GM23338 (cell line): ENCODE data around the gene TRABD2A. TPM values are rescaled to one million over a fixed set of nuclear protein-coding genes. Genes with fewer than 3 reads are reported as not detected.

Experiments
- ATAC-seq: fragments of 200-7000 bp; cut with Tn5 transposase; 3 replicates; pipeline ENCODE4 v1.9.1; 2020
- DNase-seq: peaks from one replicate; pipeline ENCODE4 v3.0.0-alpha.2; 2015; ENCODE audit warnings: low spot score
- H2AFZ ChIP-seq: fragments of 200-600 bp; sonication (generic); 2 replicates; pipeline ENCODE4 v1.8.0; 2016; ENCODE audit warnings: antibody characterized with exemption, mild to moderate bottlenecking, moderate library complexity
- H3F3A ChIP-seq: fragments of 200-600 bp; sonication (generic); replicated peaks from 2 replicates; pipeline ENCODE4 v1.8.0; 2017; ENCODE audit warnings: antibody characterized with exemption, mixed run types, low read depth
- H3K27ac ChIP-seq: fragments of 200-600 bp; sonication (generic); 2 replicates; pipeline ENCODE4 v1.6.1; 2016; ENCODE audit warnings: low read depth
- H3K27me3 ChIP-seq: fragments of 200-600 bp; sonication (generic); 2 replicates; pipeline ENCODE4 v1.8.0; 2016; ENCODE audit warnings: mild to moderate bottlenecking, mixed run types, moderate library complexity; ENCODE audit not compliant: insufficient read depth
- H3K36me3 ChIP-seq: fragments of 200-600 bp; sonication (generic); 2 replicates; pipeline ENCODE4 v1.8.0; 2016; ENCODE audit warnings: mild to moderate bottlenecking; ENCODE audit not compliant: insufficient read depth
- H3K4me1 ChIP-seq: fragments of 200-600 bp; sonication (generic); 2 replicates; pipeline ENCODE4 v1.8.0; 2016; ENCODE audit warnings: mild to moderate bottlenecking, moderate library complexity; ENCODE audit not compliant: insufficient read depth
- H3K4me2 ChIP-seq: fragments of 200-600 bp; sonication (generic); 2 replicates; pipeline ENCODE4 v1.7.1; 2017; ENCODE audit warnings: mixed run types
- H3K4me3 ChIP-seq: fragments of 200-600 bp; sonication (generic); 2 replicates; pipeline ENCODE4 v1.6.1; 2016; ENCODE audit warnings: mixed run types
- H3K79me2 ChIP-seq: fragments of 200-600 bp; sonication (generic); replicated peaks from 2 replicates; pipeline ENCODE4 v1.8.0; 2017; ENCODE audit warnings: mild to moderate bottlenecking; ENCODE audit not compliant: insufficient read depth
- H3K9me2 ChIP-seq: fragments of 200-600 bp; sonication (generic); 2 replicates; pipeline ENCODE4 v1.8.0; 2017; ENCODE audit not compliant: insufficient read depth
- H4K20me1 ChIP-seq: fragments of 200-600 bp; sonication (generic); replicated peaks from 2 replicates; pipeline ENCODE4 v1.8.0; 2017; ENCODE audit warnings: mild to moderate bottlenecking; ENCODE audit not compliant: insufficient read depth
- H3K27ac Mint-ChIP-seq: 2 replicates; pipeline ENCODE4 v1.8.0; 2020; ENCODE audit warnings: inconsistent platforms, mild to moderate bottlenecking, moderate library complexity, mixed read lengths
- H3K27me3 Mint-ChIP-seq: 3 replicates; pipeline ENCODE4 v1.8.0; 2022; ENCODE audit warnings: low read depth, mild to moderate bottlenecking, moderate library complexity, mixed read lengths, inconsistent platforms; ENCODE audit not compliant: insufficient read depth, poor library complexity
- H3K36me3 Mint-ChIP-seq: 3 replicates; pipeline ENCODE4 v1.8.0; 2021; ENCODE audit warnings: low read depth, mild to moderate bottlenecking, inconsistent platforms, moderate library complexity, mixed read lengths
- H3K4me1 Mint-ChIP-seq: 3 replicates; pipeline ENCODE4 v1.8.0; 2020; ENCODE audit warnings: mild to moderate bottlenecking, inconsistent platforms, mixed read lengths
- H3K4me3 Mint-ChIP-seq: 3 replicates; pipeline ENCODE4 v1.8.0; 2021; ENCODE audit warnings: moderate library complexity, mild to moderate bottlenecking, inconsistent platforms, mixed read lengths
- H3K9me3 Mint-ChIP-seq: 3 replicates; pipeline ENCODE4 v1.8.0; 2020; ENCODE audit warnings: moderate library complexity, mild to moderate bottlenecking, inconsistent platforms, mixed read lengths
- EZH2 ChIP-seq: fragments of 200-600 bp; sonication (generic); IDR thresholded peaks from one replicate; pipeline ENCODE4 v1.8.0; 2017; ENCODE audit warnings: antibody characterized with exemption, mild to moderate bottlenecking, low read depth; ENCODE audit not compliant: unreplicated experiment
- NANOG ChIP-seq: IDR thresholded peaks from 2 replicates; pipeline ENCODE4 v1.6.1; 2016; ENCODE audit warnings: antibody characterized with exemption, borderline replicate concordance
- ZNF331 ChIP-seq: fragments of 250-450 bp; sonication (Bioruptor Pico); IDR thresholded peaks from 2 replicates; pipeline ENCODE4 v1.5.0; 2020; ENCODE audit warnings: low read depth, mild to moderate bottlenecking, moderate library complexity
- polyA plus RNA-seq: library from polyadenylated mRNA; unstranded; fragments of >200 nt; fragmentation: Nextera tagmentation; extraction: Ambion mirVana; gene quantifications from 2 replicates; pipeline ENCODE4 v1.2.1, GENCODE V29; 2016
- total RNA-seq: library from RNA; depleted of rRNA; stranded (reverse); fragments of >200 nt; shearing (Covaris generic); gene quantifications from 2 replicates; pipeline ENCODE4 v1.2.3, GENCODE V29; 2014
- TF ChIP-seq, protein P1 (sequence below), 2 experiments: fragments of 200-600 bp in 1 of 2; sonication (generic) in 1 of 2; conservative IDR thresholded peaks; 2 replicates each; pipeline versions ENCODE4 v1.5.1 to v1.6.1; 2016 to 2017; ENCODE audit warnings: antibody characterized with exemption in 2 of 2, low read depth in 2 of 2, mild to moderate bottlenecking in 2 of 2, moderate library complexity in 1 of 2
- TF ChIP-seq, protein P2 (sequence below): IDR thresholded peaks from one replicate; pipeline ENCODE4 v1.6.1; 2018; ENCODE audit warnings: antibody characterized with exemption; ENCODE audit not compliant: unreplicated experiment

TRABD2A gene
- total and polyA plus RNA-seq, 2 experiments from 2014 or later: 5.5 to 12.1 TPM

DNA sequence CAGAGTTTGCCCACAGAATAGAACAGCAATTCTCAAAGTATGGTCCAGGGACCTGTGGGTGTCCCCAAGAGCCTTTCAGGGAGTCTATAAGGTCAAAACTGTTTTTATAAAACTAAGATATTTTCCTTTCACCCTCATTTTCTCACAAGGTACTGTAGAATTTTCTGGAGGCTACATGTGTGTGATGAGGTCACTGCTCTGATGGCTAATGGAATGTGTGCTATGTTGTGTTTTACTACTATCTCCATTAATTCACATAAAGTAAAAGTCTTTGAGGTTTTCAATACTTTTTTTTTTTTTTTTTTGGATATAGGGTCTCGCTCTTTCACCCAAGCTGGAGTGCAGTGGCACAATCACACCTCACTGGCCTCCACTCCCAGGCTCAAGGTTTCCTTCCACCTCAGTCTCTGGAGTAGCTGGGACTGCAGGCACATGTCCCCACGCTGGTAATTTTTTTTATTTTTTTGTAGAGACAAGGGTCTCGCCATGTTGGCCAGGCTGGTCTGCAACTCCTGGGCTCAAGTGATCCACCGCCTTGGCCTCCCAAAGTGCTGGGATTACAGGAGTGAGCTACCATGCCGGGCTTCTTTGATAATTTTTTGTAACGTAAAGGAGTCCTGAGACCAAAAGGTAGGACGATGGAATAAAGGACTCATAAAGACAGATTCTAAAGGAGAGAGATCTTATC lies 1.8 kb downstream of the TRABD2A start:
- Histone ChIP-seq H4K20me1 (peaks cover 5% of the 10 kb centered on the region; the same call in 1 of the 2 replicates), H3K79me2 (no peaks in the 10 kb centered on the region; the same call in 1 of the 2 replicates), H3K27me3 (peaks cover 74% of the 10 kb centered on the region), H3K36me3 (no peaks in the 10 kb centered on the region), H3F3A (0 out of 2 replicates have a peak, but pooled peaks cover 8% of the 10 kb centered on the region), H3K9me2 (no peaks in the 10 kb centered on the region), H3K4me3 (peak overlapping the region; percentile 93), H3K4me1 (no peaks in the 10 kb centered on the region; the same call in 1 of the 2 replicates), H3K4me2 (peak overlapping the region; percentile 87), H3K27ac (no peak overlapping the region), H2AFZ (no peak overlapping the region; the same call in 1 of the 2 replicates)
- Mint-ChIP-seq H3K4me1 (peaks cover 8% of the 10 kb centered on the region; the same call in 2 of the 3 replicates), H3K27me3 (peaks cover 60% of the 10 kb centered on the region), H3K36me3 (no peaks in the 10 kb centered on the region), H3K4me3 (peak overlapping the region; percentile 85), H3K27ac (no peak overlapping the region), H3K9me3 (no peaks in the 10 kb centered on the region)
- peak; percentile 51 for TF ChIP-seq EZH2
- TF ChIP-seq, protein P1, sequence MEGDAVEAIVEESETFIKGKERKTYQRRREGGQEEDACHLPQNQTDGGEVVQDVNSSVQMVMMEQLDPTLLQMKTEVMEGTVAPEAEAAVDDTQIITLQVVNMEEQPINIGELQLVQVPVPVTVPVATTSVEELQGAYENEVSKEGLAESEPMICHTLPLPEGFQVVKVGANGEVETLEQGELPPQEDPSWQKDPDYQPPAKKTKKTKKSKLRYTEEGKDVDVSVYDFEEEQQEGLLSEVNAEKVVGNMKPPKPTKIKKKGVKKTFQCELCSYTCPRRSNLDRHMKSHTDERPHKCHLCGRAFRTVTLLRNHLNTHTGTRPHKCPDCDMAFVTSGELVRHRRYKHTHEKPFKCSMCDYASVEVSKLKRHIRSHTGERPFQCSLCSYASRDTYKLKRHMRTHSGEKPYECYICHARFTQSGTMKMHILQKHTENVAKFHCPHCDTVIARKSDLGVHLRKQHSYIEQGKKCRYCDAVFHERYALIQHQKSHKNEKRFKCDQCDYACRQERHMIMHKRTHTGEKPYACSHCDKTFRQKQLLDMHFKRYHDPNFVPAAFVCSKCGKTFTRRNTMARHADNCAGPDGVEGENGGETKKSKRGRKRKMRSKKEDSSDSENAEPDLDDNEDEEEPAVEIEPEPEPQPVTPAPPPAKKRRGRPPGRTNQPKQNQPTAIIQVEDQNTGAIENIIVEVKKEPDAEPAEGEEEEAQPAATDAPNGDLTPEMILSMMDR (conservative IDR thresholded peaks at IDR 0.05; ENCODE audit: low read depth in 2 of 2): no peak
- ATAC-seq: no peak
- no peak for DNase-seq

GRCh38 chr2:84878459-84878858 lies 2.4 kb downstream of the TRABD2A start:
- Histone ChIP-seq H3K4me3 (no peak overlapping the region), H3K27ac (no peak overlapping the region), H3K27me3 (peaks cover 68% of the 10 kb centered on the region), H3K79me2 (no peaks in the 10 kb centered on the region; the same call in 1 of the 2 replicates), H3K36me3 (no peaks in the 10 kb centered on the region), H3K9me2 (no peaks in the 10 kb centered on the region), H3K4me2 (no peak overlapping the region), H4K20me1 (peaks cover 5% of the 10 kb centered on the region; the same call in 1 of the 2 replicates), H3F3A (0 out of 2 replicates have a peak, but pooled peaks cover 8% of the 10 kb centered on the region), H3K4me1 (no peaks in the 10 kb centered on the region; the same call in 1 of the 2 replicates), H2AFZ (no peak overlapping the region)
- ATAC-seq (no peak), DNase-seq (no peak)
- H3K27ac Mint-ChIP-seq: no peak overlapping the region
- no peaks in the 10 kb centered on the region for H3K36me3 Mint-ChIP-seq
- no peak overlapping the region for H3K4me3 Mint-ChIP-seq
- H3K9me3 Mint-ChIP-seq: no peaks in the 10 kb centered on the region
- H3K4me1 Mint-ChIP-seq: peaks cover 8% of the 10 kb centered on the region; the same call in 2 of the 3 replicates
- H3K27me3 Mint-ChIP-seq: peaks cover 57% of the 10 kb centered on the region
- TF ChIP-seq NANOG (no peak), ZNF331 (CRISPR knock-in tag) (no peak)
- TF ChIP-seq, protein P1 (conservative IDR thresholded peaks at IDR 0.05; ENCODE audit: low read depth in 2 of 2): no peak
- TF ChIP-seq, protein P2, sequence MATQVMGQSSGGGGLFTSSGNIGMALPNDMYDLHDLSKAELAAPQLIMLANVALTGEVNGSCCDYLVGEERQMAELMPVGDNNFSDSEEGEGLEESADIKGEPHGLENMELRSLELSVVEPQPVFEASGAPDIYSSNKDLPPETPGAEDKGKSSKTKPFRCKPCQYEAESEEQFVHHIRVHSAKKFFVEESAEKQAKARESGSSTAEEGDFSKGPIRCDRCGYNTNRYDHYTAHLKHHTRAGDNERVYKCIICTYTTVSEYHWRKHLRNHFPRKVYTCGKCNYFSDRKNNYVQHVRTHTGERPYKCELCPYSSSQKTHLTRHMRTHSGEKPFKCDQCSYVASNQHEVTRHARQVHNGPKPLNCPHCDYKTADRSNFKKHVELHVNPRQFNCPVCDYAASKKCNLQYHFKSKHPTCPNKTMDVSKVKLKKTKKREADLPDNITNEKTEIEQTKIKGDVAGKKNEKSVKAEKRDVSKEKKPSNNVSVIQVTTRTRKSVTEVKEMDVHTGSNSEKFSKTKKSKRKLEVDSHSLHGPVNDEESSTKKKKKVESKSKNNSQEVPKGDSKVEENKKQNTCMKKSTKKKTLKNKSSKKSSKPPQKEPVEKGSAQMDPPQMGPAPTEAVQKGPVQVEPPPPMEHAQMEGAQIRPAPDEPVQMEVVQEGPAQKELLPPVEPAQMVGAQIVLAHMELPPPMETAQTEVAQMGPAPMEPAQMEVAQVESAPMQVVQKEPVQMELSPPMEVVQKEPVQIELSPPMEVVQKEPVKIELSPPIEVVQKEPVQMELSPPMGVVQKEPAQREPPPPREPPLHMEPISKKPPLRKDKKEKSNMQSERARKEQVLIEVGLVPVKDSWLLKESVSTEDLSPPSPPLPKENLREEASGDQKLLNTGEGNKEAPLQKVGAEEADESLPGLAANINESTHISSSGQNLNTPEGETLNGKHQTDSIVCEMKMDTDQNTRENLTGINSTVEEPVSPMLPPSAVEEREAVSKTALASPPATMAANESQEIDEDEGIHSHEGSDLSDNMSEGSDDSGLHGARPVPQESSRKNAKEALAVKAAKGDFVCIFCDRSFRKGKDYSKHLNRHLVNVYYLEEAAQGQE: no peak
